Occipital lobe (tissue), 2 donors: Measurements from ENCODE around the gene DEDD. TPM values are rescaled to one million over a fixed set of nuclear protein-coding genes. Genes with fewer than 3 reads are reported as not detected.
"Not testable (repeated sequence)": the region's sequence is repeated elsewhere in the genome, so short reads cannot be mapped to it uniquely, and the experiment has no call there.

Experiments used
- DNase-seq: peaks from one replicate; lab custom pipeline; 2025; lab: John Stamatoyannopoulos, UW
- total RNA-seq: library from RNA; depleted of rRNA; stranded (reverse); fragments of >200 nt; gene quantifications from one replicate; pipeline ENCODE4 v1.2.3, GENCODE V29; 2014

The DEDD gene
- total RNA-seq, 1 donor from 2014 or later = 26.8 TPM

DNA sequence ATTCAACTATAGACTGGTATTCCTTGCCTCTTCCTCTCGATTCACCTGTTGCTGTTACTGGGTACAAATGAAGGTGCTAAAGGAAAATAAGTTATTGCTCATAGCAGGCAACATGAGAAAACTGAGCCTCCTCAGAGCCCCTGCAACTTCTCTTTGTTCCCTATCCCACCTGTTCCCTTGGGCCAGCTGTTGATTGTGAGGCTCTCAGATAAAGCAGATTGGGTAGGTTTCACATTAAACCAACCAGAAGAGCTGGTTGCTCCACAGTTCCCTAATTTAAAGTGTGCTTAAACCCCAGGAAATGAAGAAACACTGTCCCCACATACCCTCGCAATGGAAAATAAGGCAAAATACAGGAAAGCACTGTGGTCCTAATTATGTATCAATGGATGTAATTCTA, 4.8 kb downstream of the DEDD start:
- no peak for DNase-seq

DNA sequence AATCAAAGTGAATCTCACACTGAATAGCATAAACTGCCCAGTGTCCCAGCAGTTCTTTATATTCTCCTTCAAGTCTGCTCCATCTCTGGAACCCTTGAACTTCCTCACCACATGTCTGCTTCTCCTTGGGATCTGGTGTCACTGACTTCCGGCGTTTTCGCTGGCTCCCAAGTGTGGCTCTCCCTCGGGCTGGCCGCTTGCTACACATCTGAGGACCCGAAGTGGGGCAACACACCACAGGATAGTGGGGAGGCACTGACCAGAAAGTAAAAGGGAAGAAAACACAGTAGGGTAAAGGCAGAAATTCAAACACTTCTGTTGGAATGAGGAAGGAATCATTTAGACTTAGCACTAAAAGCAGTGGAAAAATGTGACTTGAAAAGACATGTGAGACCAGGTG, 9.5 kb downstream of the DEDD start:
- no peak for DNase-seq

DNA sequence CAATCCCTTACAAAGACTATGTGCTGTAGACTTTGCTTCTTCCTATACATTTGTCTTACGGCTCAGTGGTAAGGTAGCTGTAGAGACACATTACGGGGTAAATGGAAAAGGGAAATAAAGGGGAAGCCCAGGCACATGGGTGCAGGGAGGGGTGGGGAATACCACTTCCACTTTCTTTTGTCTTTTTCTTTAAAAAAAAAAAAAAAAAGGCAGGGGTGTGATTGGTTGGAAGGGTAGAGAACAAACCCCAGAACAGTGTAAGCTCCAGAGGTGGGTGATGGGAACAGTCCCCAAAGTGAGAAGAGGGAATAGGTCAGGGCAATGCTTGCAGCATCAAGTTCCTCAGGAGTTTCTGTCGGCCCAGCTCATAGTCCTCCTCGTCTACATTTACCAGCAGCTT, 10.6 kb downstream of the DEDD start:
- no peak for DNase-seq

DNA sequence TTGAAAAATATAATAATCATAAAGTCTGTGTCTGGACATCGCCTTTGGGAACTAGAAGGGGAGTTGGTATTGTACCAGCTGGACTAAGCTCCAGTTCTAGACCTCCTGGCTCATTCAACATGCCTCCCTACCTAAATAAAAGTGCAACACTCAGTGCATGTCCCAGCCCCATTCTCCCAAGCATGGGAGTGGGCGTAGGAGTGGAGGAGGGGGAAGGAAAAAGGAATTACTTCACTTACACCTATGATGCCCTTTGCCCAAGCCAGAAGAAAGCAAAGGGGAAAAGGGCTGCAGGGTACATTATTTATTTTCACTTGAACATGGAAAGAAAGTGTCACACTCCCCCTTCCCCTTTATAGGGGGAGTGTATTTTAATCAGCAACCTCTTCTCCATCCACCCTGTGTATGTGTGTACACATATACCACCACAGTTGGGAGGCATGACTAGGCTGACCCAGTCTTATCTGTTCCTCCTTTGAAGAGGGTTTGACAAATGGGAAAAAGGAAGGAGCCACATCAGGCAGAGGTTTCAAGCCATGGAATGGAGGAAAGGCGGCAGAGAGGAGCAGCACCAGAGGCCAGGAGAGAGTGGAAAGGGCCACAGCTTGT, 11.3 kb downstream of the DEDD start:
- DNase-seq = no peak

DNA sequence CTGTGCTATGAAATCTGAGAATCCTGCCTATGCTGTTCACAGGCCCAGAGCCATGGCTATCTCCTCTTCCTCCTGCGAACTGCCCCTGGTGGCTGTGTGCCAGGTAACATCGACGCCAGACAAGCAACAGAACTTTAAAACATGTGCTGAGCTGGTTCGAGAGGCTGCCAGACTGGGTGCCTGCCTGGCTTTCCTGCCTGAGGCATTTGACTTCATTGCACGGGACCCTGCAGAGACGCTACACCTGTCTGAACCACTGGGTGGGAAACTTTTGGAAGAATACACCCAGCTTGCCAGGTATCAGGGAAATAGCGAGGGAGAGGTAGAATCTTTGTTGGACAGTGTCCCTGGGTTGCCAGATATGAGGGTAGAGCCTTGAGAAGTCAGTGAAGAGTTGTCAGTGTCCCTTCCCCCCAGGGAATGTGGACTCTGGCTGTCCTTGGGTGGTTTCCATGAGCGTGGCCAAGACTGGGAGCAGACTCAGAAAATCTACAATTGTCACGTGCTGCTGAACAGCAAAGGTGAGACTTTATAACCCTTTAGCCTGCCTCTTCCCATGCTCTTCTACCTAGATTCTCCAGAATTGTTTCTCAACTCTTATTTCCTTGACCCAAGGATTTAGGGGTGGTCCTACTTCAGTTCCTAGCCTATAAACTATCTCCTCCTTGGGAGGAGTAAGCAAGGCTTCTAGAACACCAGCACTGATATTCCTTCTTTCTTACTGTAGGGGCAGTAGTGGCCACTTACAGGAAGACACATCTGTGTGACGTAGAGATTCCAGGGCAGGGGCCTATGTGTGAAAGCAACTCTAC, 13.2 kb downstream of the DEDD start:
- DNase-seq = no peak

DNA sequence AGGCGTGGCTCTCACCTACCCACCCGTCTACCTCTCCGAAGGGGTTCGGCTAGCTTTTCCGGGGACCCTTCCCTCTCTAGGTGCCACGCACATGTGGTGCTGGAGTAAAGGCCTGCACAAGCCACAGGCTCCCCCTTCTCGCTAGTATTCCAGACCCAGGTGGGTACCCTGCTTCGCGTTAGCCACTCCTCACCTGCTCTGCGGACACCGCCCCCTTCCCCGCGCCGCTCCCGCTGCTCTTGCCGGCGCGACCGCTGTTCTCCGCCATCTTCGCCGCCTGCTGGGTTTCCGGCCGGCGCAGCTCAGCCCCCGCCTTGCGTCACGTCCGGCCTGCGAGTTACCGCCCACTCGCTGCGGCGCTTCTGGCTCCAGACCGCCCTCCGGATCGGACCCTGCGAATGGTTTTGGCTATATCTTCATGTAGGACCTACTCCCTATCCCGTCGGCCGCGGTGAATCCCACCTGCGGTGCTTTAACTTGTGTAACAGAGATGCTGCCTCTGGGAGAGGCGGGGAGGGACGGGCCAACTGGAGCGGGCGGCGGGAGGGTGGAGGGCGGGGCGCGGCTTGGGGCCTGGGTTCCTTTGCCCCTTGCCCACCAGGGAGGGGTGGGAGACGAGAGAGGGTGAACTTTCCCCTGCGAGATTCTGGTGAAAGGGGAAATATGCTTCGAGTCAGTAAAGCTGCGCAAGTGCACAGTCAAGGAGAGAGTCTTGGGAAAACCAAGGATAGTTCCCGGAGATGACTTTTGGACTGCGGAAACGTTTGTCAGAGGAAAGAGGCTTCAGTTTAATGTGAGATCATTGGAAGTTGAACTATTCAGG, 14.5 kb downstream of the DEDD start, which contains the start of the genes NIT1 and PFDN2:
Gene NIT1, plus strand, starts transcription at position 347 of the 823 bp plus-strand sequence. Its CDS starts 72 bp downstream, at position 419.
Gene PFDN2, minus strand, starts transcription at position 279 of the 823 bp plus-strand sequence. Its CDS starts 11 bp downstream, at position 268.
- DNase-seq = peak; percentile 83

DNA sequence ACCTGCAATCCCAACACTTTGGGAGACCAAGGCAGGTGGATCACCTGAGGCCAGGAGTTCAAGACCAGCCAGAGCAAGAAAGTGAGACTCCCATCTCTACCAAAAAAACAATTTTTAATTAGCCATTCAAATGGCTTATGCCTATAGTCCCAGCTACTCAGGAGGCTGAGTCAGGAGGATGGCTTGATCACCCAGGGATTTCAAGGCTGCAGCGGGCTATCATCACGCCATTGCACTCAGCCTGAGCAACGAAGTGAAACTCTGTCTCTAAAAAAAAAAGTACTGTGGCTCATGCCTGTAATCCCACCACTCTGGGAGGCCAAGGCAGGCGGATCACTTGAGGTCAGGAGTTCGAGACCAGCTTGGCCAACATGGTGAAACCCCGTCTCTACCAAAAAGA, 16.5 kb downstream of the DEDD start:
- not testable (repeated sequence) for DNase-seq

DNA sequence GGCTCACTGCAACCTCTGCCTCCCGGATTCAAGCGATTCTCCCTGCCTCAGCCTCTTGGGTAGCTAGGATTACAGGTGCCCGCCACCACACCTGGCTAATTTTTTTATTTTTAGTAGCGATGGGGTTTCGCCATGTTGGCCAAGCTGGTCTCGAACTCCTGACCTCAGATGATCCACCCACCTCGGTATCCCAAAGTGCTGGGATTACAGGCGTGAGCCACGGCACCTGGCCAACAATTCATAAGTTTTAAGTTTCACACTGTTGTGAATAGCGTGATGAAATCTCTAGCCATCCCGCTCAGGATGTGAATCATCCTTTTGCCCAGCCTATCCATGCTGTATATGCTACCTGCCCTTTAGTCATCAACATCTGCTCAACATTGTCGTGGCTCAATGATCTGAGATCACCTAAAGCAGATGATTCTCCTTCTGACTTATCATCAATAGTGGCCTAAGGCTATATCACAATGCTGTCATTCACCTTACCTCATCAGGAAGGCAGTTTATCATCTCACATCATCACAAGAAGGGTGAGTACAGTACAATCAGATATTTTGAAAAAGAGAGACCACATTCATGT, 17.2 kb downstream of the DEDD start:
- DNase-seq = no peak

DNA sequence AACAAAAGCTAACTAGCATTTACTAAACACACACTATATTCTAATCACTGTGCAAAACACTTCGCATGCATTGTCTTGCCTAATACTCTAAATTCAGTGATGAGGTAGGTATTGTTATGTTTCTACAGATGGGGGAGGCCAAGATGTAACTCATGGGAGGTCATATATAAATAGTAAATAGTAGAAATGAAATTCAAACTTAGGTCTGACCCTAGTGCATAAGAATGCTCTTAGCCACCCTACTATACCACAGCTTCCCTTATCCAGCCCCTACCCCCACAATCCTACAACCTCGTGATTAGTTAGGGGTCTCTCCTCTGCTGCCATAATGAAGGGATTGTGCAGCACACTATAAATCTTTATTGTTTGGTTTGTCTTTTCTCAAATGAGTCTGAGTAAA, 17.9 kb downstream of the DEDD start:
- no peak for DNase-seq

DNA sequence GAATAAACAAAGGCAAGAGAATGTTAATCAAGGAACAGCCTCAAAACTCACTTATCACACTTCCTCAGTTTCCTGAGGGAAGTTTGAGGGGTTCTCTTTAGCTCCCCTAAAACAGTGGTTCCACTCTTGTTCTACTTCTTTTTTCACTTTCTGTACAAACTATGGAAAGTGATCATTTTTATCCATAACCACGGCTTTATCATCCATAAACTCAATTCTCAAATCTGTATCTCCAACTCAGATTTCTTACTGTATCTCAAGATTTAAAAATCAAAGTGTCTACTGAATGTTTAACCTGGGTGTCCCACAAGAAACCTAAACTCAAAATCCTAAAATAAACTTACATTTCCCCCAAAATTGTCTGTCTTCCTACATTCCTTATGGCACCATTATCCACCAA, 18.6 kb downstream of the DEDD start:
- no peak for DNase-seq

DNA sequence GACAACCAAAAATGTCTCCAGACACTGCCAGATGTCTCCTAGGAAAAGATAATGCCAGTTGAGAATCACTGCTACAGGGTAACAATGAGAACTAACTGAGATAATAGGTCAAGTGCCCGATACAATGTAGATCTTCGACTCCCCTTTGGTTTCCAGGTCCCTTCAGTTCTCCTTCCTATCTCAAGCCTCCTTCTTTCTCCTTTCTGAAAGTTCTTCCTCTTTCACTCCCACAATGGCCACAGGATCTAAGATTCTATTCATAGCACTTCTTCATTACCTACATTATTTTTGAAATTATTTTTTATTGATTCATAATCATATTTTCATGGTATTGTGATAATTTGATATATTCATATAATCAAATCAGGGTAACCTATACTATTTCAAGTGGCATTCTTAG, 20.9 kb downstream of the DEDD start:
- no peak for DNase-seq

DNA sequence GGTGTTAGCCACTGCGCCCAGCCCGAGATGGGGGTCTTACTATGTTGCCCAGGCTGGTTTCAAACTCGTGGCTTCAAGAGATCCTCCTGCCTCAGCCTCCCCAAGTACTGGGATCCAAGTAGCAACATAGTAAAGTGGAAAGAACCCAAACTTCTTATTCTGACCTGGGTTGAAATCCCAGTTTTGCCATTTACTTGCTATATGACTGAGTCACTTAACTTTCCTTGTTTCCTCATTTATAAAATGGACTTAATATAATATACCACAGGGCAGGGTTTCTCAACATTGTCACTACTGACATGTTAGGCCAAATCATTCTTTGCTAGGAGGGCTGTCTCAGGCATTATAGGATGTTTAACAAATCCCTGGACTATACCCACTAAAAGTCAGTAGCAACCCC, 21.4 kb downstream of the DEDD start:
- no peak for DNase-seq

DNA sequence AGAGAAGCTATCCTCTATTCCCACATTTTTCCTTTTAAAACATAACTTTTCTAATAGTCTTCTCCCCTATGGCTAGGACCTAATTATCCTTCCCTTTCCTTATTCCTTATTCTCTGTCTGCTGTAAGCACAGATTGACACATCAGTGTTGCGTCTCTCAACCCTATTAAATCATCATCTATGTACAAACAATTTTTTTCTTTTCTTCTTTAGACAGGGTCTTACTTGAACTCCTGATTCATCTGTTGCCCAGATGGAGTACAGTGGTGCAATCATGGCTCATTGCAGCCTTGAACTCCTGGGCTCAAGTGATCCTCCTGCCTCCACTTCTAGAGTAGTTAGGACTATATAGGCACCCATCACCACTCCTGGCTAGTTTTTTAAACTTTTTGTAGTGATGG, 26.0 kb downstream of the DEDD start:
- DNase-seq = no peak

DNA sequence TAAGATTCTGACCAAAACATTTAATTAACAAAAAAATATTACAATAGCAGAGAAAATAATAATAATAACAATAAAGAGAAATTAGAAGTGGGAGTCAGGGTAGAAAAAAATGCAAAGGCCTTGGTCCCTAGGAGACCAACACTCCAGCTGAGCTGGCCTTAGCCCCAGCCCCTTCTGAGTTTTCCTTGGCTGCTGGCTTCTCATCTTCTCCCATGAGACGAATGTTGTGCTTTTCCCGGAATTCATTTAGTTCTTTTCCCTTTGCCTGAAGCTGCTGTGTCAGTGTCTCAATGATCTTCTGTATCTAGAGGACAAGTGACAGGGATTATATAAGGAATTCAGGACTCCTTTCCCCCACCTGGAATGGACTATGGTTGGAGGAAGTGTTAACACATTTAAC, 31.9 kb downstream of the DEDD start:
- no peak for DNase-seq

DNA sequence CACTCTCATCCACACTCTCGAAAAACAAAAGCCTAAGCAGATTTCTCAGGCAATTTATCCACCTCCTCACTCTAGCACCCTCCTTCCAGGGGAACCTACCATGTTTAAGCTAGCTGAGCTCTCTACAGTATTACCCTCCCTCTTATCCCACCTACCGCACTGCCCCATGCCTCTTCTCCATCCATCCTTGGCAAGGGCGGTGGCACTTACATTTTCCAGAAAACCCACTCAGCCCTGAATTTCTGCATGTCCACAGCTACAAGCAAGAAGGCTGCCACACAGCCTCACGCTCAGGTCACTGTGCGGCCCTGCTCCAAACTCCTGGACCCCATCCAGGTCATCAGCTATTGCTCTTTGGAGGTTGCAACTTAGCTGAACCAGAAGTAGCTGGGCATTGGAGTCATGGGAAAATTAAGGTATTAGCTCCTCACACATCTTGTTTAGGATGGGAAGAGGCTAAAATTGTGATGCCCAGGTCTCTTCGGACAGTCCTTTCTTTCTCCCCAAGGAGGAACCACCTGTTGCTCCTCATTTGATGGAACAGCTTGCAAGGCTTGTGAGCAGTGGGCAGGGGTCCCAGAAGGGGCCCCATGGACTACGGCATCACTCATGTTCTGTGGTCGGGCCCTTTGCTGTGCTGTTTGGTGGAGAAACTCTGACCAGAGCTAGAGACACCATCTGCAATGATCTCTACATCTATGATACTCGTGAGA, 33.2 kb downstream of the DEDD start:
- no peak for DNase-seq

DNA sequence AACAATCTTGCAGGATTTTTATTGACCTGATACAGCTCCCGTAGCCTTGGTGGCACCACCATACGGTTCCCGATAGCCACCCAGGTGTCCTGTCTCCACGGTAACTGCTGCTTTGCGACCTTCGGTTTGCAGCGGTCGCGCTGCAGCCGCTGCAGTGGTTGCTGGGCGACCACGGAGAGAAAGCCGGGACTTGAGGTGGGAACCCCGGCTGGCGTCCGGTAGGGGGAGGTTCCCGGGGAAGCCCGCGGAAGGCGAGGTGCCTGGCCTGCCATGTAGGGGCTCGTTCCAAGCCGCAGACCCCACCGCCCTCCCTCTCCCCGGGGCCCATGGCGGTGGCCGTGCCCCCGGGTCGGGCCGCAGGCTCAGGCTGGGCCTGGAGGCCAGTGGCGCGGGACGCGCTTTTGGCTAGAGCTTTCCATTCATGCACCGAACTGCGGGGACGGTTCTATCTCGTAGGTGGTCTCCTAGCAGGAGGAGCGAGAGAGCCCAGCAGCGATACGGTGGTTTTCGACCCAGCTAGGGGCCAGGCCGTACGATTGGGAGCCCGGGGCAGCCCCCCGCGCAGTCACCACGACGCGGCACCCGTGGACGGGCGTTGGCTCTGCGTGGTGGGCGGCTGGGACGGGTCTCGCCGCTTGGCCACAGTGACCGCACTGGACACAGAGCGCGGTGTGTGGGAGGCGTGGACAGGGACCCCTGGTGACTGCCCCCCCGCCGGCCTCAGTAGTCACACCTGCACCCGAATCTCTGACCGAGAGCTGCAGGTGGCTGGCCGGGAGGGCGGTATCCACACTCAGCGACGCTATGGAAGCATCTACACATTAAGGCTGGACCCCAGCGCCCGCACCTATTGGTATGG, 34.0 kb downstream of the DEDD start, which contains the start of gene KLHDC9:
Gene KLHDC9, plus strand, starts transcription at position 152 of the 859 bp plus-strand sequence. Its CDS starts 175 bp downstream, at position 327.
- peak; percentile 79 for DNase-seq

DNA sequence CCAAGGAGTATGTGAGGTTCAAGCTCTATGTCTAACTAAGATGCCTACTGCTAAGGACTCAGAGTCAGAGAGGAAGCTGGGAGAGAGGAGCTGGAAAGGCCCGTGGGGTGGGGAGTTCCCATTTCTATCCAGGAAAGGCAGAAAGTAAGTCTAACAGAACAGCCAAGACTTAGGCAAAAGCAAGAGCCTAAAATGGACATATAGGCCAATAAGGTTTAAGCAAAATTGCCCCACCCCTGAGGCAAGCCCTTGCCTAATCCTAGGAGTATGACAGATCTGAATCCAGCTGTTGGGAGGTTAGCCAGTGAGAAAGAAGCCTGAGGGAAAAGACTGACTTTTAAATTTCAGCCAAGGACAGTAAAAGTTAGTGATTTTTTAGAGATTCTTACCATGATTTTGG, 35.9 kb downstream of the DEDD start:
- DNase-seq = no peak

DNA sequence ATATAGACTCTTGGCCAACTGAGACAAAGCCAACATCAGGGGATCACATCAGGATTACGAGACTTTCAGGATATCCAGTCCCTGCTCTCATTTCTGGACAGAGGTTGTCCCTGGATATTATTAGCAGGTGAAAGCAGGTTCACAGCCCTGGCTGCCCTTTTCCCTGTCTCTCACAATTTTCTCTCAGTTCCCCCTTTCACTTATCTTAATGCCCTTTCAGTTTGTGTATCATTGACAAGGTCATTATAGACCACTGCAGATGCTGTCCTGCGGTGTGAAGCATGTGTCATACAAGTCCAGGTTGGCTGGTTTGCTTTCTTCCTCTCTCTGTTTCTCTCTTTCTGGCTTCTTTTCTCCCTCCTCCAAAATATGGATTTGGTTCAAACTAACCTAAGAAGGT, 36.5 kb downstream of the DEDD start:
- no peak for DNase-seq

DNA sequence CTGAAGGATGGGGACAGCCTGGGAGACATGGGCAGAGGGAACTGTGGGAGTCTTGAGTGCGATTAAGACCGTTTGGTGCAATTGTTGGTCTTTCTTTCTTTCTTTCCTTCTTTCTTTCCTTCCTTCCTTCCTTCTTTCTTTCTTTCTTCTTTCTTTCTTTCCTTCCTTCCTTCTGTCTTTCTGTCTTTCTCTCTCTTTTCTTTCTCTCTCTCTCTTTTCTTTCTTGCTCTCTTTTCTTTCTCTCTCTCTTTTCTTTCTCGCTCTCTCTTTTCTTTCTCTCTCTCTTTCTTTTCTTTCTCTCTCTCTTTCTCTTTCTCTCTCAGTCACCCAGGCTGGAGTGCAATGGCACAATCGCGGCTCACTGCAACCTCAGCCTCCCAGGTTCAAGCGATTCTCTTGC, 37.2 kb downstream of the DEDD start:
- DNase-seq = no peak

DNA sequence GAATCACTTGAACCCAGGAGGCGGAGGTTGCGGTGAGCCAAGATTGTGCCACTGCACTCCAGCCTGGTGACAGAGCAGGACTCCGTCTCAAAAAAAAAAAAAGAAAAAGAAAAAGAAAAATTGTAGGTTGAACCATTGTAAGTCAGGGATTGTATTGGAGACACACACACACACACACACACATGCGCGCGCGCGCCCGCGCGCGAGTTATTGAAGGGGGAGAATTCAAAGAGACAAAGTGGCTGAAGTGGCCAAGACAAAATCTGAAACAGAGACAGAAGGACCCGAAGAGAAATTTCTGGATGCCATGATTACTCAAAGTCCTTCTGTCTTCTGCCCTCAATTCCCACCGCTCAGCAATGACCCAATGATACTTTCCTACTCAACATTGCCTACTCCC, 38.0 kb downstream of the DEDD start:
- no peak for DNase-seq
